ENCODE measurements around the gene HASPIN.

HASPIN gene

DNA sequence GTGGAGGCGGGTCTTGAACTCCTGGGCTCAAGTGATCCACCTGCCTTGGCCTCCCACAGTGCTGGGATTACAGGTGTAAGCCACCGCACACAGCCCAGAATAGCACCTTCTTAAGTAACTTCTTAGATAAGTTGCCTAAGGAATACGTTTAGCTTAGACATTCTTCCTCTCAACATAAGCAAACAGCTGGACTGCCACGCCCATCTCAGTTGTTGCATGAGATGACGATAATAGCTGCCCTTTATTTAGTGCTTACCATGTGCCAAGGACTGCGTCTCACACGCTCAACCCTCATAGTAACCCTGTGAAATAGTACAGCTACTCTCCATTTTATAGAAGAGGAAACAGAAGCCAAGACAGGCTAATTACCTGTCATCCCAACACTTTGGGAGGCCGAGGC lies 11.8 kb downstream of the HASPIN start:
- no peak for DNase-seq (ENCODE audit: low read depth in 3 of 3)

GRCh38 chr17:3738562-3739295 lies 15.0 kb downstream of the HASPIN start:
- peak; percentile 41 to 72 (median 68) for DNase-seq (ENCODE audit: low read depth in 3 of 3)

DNA sequence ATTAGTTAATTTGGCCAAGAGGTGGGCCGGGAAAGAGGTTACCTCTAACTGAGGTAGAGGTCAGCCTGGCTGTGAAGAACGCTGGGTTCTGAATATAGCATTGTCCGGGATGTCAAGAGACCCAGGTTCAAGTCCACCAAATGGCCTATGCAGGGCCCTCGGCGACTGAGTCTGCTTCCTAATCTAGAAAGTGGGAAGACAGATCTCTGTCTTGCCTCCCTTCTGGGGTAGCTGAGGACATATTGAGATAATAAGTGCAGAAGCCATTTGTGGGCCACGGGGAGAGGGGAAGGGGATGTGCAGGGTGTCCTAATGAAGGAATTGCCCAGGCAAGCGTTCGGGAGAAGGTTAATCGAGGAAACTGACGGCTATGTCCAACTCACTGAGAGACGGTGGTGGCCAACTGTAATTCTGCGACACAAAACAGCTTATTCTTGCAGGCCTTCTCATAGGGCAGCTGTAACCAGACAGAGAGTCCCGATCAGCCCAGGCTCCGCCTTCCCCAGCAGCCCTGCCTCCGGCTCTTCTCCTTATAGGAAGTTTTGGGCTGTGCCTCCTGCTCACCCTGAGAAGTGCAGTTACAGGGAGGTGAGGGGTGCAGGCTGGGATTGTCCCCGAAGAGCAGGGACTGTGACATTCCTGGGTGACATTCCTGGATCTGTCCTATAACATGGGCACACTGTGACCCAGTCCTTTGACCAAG lies 15.9 kb downstream of the HASPIN start:
- no peak for DNase-seq (ENCODE audit: low read depth in 3 of 3)

- no peak for DNase-seq (ENCODE audit: low read depth in 3 of 3)
These were observed 16.9 kb downstream of the HASPIN start for GRCh38 chr17:3740611-3741073.

DNA sequence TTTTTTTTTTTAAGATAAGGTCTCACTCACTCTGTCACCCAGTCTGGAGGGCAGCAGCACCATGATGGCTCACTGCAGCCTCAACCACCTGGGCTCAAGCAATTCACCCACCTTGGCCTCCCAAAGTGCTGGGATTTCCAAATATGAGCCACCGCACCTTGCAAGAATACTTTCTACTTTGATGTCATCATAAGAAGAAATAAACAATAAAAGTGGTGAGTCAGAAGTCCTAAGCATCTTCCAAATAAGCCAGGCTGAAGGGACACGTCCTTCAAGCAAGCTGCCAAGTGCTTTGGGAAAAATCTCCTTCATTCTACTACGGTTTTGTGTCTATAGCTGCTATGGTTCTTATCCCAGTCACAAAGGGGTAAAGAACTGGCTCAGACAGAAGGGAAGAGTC lies 20.3 kb downstream of the HASPIN start:
- no peak for DNase-seq (ENCODE audit: low read depth in 3 of 3)

DNA sequence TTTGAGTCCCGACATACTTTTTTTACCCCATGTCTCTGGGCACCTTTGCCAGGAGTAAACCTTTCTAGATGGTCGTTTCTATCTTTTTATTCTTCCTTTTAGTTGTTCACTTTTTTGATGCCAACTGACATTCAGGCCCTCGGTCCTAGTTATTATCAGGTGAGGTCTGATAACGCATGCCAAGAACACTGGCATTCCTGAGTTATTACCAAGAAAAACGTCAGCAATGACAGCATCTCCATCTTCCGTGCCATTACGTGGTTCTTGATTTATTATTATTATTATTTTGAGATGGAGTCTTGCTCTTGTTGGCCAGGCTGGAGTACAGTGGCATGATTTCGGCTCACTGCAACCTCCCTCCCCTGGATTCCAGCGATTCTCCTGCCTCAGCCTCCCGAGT lies 21.4 kb downstream of the HASPIN start:
- DNase-seq (ENCODE audit: low read depth in 3 of 3), result no peak

DNA sequence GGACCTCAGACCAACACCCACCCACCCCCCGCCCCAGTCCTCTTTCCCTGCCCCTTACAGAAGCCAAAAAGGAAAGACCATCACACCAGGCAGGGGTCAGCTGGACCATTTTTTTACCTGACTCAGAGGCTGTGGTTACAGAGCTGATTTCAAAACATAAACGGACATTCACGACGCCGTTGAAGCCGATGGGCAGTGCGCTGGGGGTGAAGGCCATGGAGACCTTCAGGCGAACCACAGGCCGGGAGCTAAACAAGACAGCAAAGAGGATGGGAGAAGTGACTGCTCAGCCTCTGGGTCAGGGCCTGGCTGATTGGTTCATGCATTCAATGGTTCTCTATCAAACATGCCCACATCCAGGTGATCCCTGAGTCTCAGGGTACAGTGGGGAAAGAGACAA lies 24.1 kb downstream of the HASPIN start:
- DNase-seq (ENCODE audit: low read depth in 3 of 3), result no peak

- DNase-seq (ENCODE audit: low read depth in 3 of 3), result no peak
These were observed 24.9 kb downstream of the HASPIN start for GRCh38 chr17:3748576-3748975.

GRCh38 chr17:3750296-3750695 lies 26.6 kb downstream of the HASPIN start:
- no peak for DNase-seq (ENCODE audit: low read depth in 3 of 3)

DNA sequence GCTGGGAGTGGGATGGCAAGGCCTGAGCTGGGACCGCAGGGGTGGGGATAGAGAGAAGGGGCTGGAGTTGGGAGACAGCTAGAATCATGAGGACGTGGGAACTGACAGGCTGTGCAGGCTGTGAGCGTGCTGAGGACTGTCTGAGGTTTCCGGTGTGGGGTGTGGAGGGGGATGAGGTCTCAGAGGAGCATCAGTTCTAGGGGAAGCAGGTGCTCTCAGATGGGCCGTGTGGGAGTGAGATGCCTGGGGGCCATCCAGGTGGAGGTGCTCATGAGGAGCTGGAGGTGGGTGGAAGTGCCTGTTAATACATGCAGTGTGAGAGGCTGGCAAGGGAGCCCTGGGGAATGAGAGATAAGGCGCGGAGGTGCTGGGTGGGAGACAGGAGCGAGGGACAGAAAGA lies 27.2 kb downstream of the HASPIN start:
- no peak for DNase-seq (ENCODE audit: low read depth in 3 of 3)

DNA sequence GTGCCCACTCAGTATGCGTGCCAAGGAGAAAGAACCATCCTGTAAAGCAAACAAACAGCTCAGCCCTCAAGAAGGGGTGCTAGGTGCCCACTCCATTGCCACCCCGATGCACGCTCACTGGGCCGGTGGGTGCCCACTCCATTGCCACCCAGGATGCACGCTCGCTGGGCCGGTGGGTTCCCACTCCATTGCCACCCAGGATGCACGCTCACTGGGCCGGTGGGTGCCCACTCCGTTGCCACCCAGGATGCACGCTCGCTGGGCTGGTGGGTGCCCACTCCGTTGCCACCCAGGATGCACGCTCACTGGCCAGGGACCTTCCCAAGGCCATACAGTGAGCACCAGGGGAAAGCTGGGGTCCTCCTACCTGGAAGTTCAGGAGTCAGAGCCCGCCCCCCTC lies 28.1 kb downstream of the HASPIN start:
- no peak for DNase-seq (ENCODE audit: low read depth in 3 of 3)

DNA sequence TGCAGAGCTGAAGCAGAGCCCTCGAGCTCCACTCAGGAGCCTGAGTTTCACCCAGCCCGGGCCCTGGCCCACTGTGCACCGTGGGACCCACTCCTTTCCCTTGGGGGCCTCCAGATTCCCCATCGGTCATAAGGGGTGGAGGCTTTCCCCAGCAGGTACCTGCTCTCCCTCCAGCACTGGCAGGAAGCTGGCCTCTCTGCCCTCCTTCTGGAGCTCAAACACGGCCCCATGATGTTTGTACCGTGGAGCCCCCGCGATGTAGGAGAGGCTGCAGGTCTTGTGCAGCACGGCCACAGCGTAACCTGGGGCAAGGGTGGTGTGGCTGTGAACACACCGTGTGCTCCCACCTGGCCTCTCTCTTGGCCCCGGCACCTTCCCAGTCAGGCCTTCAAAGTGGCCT lies 29.9 kb downstream of the HASPIN start:
- DNase-seq (ENCODE audit: low read depth in 3 of 3), result no peak

DNA sequence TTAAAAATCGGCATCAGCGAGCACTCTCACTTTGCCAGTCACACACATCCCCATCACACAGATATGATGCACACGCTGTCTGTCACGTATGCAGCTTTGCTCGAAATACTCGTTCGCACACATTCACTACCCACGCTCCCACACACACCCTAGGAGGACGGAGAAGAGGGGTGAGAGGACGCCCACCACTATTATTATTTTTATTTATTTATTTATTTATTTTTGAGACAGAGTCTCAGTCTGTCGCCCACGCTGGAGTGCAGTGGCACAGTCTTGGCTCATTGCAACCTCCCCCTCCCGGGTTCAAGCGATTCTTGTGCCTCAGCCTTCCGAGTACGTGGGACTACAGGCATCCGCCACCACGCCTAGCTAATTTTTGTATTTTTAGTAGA lies 30.4 kb downstream of the HASPIN start:
- DNase-seq (ENCODE audit: low read depth in 3 of 3), result no peak

GRCh38 chr17:3754458-3755334 lies 31.0 kb downstream of the HASPIN start:
- DNase-seq (ENCODE audit: low read depth in 3 of 3), result peak; percentile 35 to 57 (median 53)

DNA sequence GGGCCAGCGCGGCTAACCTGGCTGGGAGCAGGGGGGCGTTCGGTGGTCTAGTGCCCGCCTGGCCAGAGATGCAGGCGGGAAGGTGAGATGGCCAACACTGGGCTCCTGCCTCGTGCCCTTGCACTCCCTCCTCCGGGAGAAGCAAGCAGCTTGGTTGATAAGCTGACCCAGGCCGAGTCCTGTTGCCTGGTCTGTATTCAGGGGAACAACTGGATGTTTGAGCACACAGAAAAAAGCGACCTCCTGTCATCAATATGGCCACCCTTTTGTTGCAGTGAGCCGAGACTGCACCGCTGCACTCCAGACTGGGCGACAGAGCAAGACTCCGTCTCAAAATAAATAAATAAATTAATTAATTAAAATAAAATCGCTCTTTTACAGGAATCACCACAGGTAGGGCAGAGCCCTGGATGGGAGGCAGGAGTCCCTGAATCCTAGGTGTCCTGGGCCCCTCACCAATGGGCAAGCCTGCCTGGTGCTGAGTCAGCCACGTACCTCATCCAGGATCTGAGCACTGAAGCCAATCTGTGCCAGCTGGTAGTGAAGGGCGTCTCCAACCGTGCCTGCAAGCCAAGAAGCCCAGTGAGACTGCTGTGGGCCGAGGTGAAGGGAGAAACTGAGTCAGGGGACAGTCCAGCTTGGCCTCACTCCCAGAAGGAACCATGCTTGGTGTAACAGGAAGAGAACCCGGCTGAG lies 31.8 kb downstream of the HASPIN start:
- DNase-seq (ENCODE audit: low read depth in 3 of 3), result no peak

DNA sequence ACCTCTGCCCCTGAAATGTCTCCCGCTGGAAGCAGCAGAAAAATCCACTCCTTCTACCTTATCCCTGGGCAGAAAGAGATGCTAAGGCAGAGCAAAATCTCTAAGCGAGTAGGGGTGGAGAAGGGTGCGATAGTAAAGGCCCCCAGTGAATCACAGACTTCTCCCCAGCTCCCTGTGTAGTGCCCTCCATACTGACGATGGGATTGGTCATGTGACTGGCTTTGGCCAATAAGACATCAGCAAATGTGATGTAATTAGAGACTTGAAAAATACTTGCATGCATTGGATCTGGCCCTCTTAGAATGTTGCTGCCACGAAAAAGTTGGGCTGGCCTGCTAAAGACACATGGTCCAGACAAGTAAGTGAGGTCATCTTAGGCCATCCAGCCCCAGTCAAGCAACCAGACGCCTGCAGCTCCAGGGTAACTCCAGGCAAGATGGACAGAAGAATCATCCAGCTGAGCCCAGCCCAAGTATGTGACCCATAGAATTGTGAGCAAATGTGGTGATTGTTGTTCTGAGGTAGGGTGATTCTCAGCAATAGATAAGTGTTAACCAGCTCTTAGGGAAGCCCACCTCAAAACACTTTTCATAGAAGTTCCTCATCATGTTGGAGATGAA lies 36.0 kb downstream of the HASPIN start:
- no peak for DNase-seq (ENCODE audit: low read depth in 3 of 3)

DNA sequence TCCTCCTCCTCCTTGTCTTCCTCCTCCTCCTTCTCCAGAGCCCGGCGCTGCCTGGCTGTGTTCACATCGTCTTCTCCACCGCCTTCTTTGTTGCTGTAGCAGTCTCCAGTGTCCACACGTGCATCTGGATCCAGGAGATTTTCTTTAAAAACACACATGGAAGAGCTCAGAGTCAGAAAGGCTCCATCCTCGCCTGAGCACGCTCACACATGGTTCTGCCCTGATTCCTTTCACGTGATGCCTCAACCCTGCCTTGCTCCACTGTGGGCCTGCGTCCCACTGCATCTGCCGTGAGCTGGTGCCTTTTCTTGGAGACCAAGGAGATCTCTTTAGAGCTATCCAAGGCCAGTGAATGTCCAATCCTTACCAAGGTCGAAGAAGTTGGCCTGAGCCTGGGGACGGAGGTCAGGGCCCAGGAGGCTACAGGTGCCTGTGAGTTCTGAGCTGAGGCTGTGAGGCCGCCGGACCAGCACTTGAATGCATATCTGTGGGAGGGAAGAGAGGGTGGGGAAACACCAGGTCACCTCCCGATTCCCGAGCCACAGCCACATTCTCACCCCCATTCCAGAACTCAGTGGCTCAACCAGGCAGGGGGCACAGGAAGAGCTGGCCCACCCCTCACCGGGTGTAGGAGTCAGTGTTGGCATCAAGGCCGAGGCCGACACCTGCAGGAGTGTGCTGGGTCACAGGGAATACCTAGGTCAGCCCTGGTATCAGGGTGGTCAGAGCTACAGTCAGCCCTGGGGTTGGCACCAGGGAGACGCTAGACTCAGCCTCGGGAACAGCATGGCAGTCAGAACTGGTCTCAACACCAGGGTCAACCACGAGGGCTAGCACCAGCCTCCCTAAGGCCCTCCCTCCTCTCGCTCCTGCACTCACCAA lies 37.6 kb downstream of the HASPIN start:
- no peak for DNase-seq (ENCODE audit: low read depth in 3 of 3)

DNA sequence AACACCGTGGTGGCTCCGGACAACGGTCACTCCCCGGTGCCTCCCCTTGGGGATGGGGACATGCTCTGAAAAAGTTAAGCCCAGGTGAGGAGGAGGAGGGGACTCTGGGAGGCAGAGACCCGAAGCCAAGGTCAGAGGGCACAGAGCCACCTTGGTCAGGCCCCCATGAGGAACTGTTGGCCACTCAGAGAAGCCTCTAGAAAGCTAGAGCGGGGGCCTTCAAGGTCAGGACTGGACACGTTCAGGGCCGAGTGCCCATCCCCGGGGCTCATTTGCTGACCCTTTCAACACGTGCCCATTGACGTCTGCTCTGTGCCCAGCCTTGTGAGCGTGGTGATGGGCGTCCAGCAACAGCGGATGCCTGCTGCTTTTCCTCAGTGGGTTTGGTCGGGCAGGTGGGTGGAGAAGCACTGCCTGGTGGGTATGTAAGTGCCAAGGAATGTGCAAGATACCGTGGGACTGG lies 38.2 kb downstream of the HASPIN start:
- DNase-seq (ENCODE audit: low read depth in 3 of 3), result no peak

DNA sequence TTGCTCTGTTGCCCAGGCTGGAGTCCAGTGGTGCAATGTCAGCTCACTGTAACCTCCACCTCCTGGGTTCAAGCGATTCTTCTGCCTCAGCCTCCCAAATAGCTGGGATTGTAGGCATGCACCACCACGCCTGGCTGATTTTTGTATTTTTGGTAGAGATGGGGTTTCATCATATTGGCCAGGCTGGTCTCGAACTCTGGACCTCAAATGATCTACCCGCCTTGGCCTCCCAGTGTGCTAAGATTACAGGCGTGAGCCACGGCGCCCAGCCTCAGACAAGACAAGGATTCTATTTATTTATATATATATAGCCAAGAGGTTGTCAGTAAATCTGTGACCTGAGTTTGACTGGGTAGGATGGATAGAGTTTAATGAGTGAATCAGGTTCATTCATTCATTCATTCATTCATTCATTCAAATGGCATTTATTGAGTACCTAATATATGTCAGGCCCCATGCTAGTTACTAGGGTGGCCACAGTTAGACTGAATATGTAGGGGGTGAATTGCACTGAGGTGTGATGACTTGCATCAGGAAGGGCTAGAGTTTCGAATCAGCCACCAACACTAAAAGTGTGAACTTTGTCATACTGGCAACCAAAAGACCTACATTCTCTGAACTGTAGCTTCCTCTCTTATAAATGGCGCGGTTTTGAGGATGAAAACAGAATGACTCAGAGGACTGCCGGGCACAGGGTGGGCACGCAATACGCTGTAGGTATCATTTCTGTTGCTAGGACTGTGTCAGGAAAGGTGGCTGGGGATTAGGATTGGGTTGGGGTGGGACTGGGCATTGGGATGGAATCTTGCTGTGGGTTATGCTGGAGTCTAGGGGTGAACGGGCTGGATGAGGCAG lies 39.4 kb downstream of the HASPIN start:
- DNase-seq (ENCODE audit: low read depth in 3 of 3), result no peak
